HEK293T (cell line): ENCODE results near the gene TRIM41.
"Not testable (repeated sequence)": the region's sequence is repeated elsewhere in the genome, so short reads cannot be mapped to it uniquely, and the experiment has no call there.

Source experiments
- ARNT ChIP-seq: fragments of 450-650 bp; IDR thresholded peaks from 2 replicates; pipeline ENCODE4 v1.6.1; 2017; ENCODE audit warnings: mild to moderate bottlenecking
- BHLHE40 ChIP-seq: fragments of 450-650 bp; IDR thresholded peaks from 2 replicates; pipeline ENCODE4 v1.6.1; 2016; ENCODE audit warnings: mild to moderate bottlenecking, moderate library complexity, borderline replicate concordance
- ELF4 ChIP-seq: fragments of 450-650 bp; IDR thresholded peaks from 2 replicates; pipeline ENCODE4 v1.6.1; 2017; ENCODE audit warnings: antibody characterized with exemption
- FOXA1 ChIP-seq: fragments of 450-650 bp; IDR thresholded peaks from 2 replicates; pipeline ENCODE4 v1.6.1; 2016; ENCODE audit warnings: mild to moderate bottlenecking
- FOXK2 ChIP-seq: fragments of 450-650 bp; IDR thresholded peaks from 2 replicates; pipeline ENCODE4 v1.6.1; 2016; ENCODE audit warnings: mild to moderate bottlenecking
- FOXM1 ChIP-seq: fragments of 450-650 bp; IDR thresholded peaks from 2 replicates; pipeline ENCODE4 v1.6.1; 2017; ENCODE audit warnings: mild to moderate bottlenecking, borderline replicate concordance
- L3MBTL2 ChIP-seq: fragments of 450-650 bp; conservative IDR thresholded peaks from 2 replicates; pipeline ENCODE4 v1.6.1; 2016; ENCODE audit warnings: mild to moderate bottlenecking
- LEF1 ChIP-seq: fragments of 450-650 bp; IDR thresholded peaks from 2 replicates; pipeline ENCODE4 v1.6.1; 2017; ENCODE audit warnings: mild to moderate bottlenecking, borderline replicate concordance
- NFRKB ChIP-seq: fragments of 450-650 bp; IDR thresholded peaks from 2 replicates; pipeline ENCODE4 v1.6.1; 2016; ENCODE audit warnings: mild to moderate bottlenecking, moderate library complexity
- PKNOX1 ChIP-seq: fragments of 450-650 bp; IDR thresholded peaks from 2 replicates; pipeline ENCODE4 v1.6.1; 2016
- SP1 ChIP-seq: fragments of 450-650 bp; IDR thresholded peaks from 2 replicates; pipeline ENCODE4 v1.6.1; 2017
- SUZ12 ChIP-seq: fragments of 450-650 bp; IDR thresholded peaks from 2 replicates; pipeline ENCODE4 v1.6.1; 2016; ENCODE audit warnings: mild to moderate bottlenecking
- TARDBP ChIP-seq: fragments of 450-650 bp; IDR thresholded peaks from 2 replicates; pipeline ENCODE4 v1.6.1; 2016

- TF ChIP-seq SP1, FOXK2, FOXM1, BHLHE40, LEF1, SUZ12, PKNOX1, TARDBP, FOXA1, ARNT, L3MBTL2, NFRKB, ELF4: not testable (repeated sequence)
Observed at GRCh38 chr5:181210148-181210547, 12.9 kb upstream of the TRIM41 start.
